K562 (cell line): ENCODE data around the gene SH3BGRL3. TPM values are rescaled to one million over a fixed set of nuclear protein-coding genes. Genes with fewer than 3 reads are reported as not detected.

Experiments used
- ADNP ChIP-seq: fragments of 200-800 bp; sonication (Bioruptor generic); IDR thresholded peaks from 2 replicates; pipeline ENCODE4 v1.6.1; 2016; ENCODE audit warnings: missing genetic modification characterization, missing compliant biosample characterization
- BCOR ChIP-seq: fragments of 450-650 bp; IDR thresholded peaks from 2 replicates; pipeline ENCODE4 v1.6.1; 2016
- CBX8 ChIP-seq: fragments of 200-600 bp; sonication (generic); IDR thresholded peaks from 2 replicates; pipeline ENCODE4 v1.6.1; 2012; ENCODE audit warnings: borderline replicate concordance, mixed run types, low read depth, mild to moderate bottlenecking, moderate library complexity, mixed read lengths, low read length, control low read depth, inconsistent platforms; ENCODE audit not compliant: poor library complexity, severe bottlenecking; ENCODE audit errors: extremely low read depth
- ETV5 ChIP-seq: sonication (generic); formaldehyde crosslinking; IDR thresholded peaks from 2 replicates; pipeline ENCODE4 v1.4.0; 2020; ENCODE audit warnings: low read depth, mild to moderate bottlenecking, missing genetic modification reagents
- FOSL1 ChIP-seq: fragments of 200-800 bp; sonication (Bioruptor generic); conservative IDR thresholded peaks from 2 replicates; pipeline ENCODE4 v1.6.1; 2016; ENCODE audit warnings: missing genetic modification characterization, missing compliant biosample characterization
- HSF4 ChIP-seq: fragments of 250-450 bp; sonication (Bioruptor Pico); IDR thresholded peaks from 2 replicates; pipeline ENCODE4 v2.1.2; 2022; ENCODE audit warnings: mild to moderate bottlenecking, moderate library complexity, borderline replicate concordance
- MECOM ChIP-seq: fragments of 250-450 bp; sonication (Bioruptor Pico); IDR thresholded peaks from 2 replicates; pipeline ENCODE4 v1.8.0; 2022; ENCODE audit warnings: inconsistent platforms
- MEIS2 ChIP-seq: fragments of 450-650 bp; IDR thresholded peaks from 2 replicates; pipeline ENCODE4 v1.6.1; 2014; ENCODE audit warnings: mild to moderate bottlenecking; ENCODE audit not compliant: partially characterized antibody
- SFPQ ChIP-seq: fragments of 200-400 bp; formaldehyde crosslinking; IDR thresholded peaks from 2 replicates; pipeline ENCODE4 v1.6.1; 2017; ENCODE audit warnings: mild to moderate bottlenecking, low read depth, low read length, moderate library complexity
- SMAD3 ChIP-seq: fragments of 450-650 bp; formaldehyde crosslinking; conservative IDR thresholded peaks from 2 replicates; pipeline ENCODE4 v1.4.0; 2020; ENCODE audit warnings: mild to moderate bottlenecking
- SMARCA5 ChIP-seq: fragments of 450-650 bp; IDR thresholded peaks from 2 replicates; pipeline ENCODE4 v1.6.1; 2016
- SRSF1 ChIP-seq: fragments of 200-400 bp; formaldehyde crosslinking; IDR thresholded peaks from 2 replicates; pipeline ENCODE4 v1.6.1; 2017; ENCODE audit warnings: mild to moderate bottlenecking, low read depth, low read length, moderate library complexity
- TCF3 ChIP-seq: sonication (generic); formaldehyde crosslinking; IDR thresholded peaks from 2 replicates; pipeline ENCODE4 v1.4.0; 2020; ENCODE audit warnings: mild to moderate bottlenecking, missing genetic modification reagents
- THAP12 ChIP-seq: fragments of 250-450 bp; sonication (Bioruptor Pico); IDR thresholded peaks from 2 replicates; pipeline ENCODE4 v1.9.0; 2021; ENCODE audit warnings: mild to moderate bottlenecking, inconsistent platforms
- TOE1 ChIP-seq, 2 experiments: fragments of 450-650 bp in 1 of 2; sonication (generic) in 1 of 2; formaldehyde crosslinking in 1 of 2; IDR thresholded peaks; 2 replicates each; pipeline versions ENCODE4 v1.7.1 to v1.8.0; 2016 to 2022; ENCODE audit warnings: borderline replicate concordance in 2 of 2, mild to moderate bottlenecking in 2 of 2, antibody characterized with exemption in 1 of 2, inconsistent platforms in 1 of 2, low read depth in 1 of 2, missing genetic modification reagents in 1 of 2, moderate library complexity in 1 of 2
- ZBTB17 ChIP-seq: fragments of 450-650 bp; formaldehyde crosslinking; IDR thresholded peaks from 2 replicates; pipeline ENCODE4 v1.4.0; 2020; ENCODE audit warnings: mild to moderate bottlenecking
- ZNF3 ChIP-seq: fragments of 250-450 bp; sonication (Bioruptor Pico); IDR thresholded peaks from 2 replicates; pipeline ENCODE4 v1.5.0; 2021; ENCODE audit warnings: mild to moderate bottlenecking, moderate library complexity
- ZNF449 ChIP-seq: fragments of 250-450 bp; sonication (Bioruptor Pico); IDR thresholded peaks from 2 replicates; pipeline ENCODE4 v1.8.0; 2022; ENCODE audit warnings: moderate library complexity, mild to moderate bottlenecking, inconsistent platforms
- ZNF639 ChIP-seq, 2 experiments: fragments of 200-800 bp in 1 of 2; sonication (Bioruptor generic) in 1 of 2; sonication (generic) in 1 of 2; formaldehyde crosslinking in 1 of 2; IDR thresholded peaks in 1 of 2; conservative IDR thresholded peaks in 1 of 2; 2 replicates each; pipeline versions ENCODE4 v1.5.0 to v1.6.1; 2016 to 2020; ENCODE audit warnings: missing compliant biosample characterization in 1 of 2, missing genetic modification characterization in 1 of 2, missing genetic modification reagents in 1 of 2
- polyA plus RNA-seq, 8 experiments: library from polyadenylated mRNA; depleted of rRNA in 4 of 8; stranded (reverse) in 5 of 8; unstranded in 3 of 8; fragments of >200 nt; fragmentation: Nextera tagmentation in 2 of 8; fragmentation: Illumina TruSeq in 1 of 8; extraction: Ambion mirVana in 2 of 8; extraction: Trizol in 1 of 8; gene quantifications; 2 replicates each; pipeline versions ENCODE4 v1.2.1 to v1.2.3, GENCODE V29; 2011 to 2014; ENCODE audit warnings: inconsistent platforms in 1 of 8, missing spikeins in 1 of 8
- total RNA-seq, 7 experiments: library from RNA; depleted of rRNA in 6 of 7; stranded (reverse); fragments of >200 nt in 6 of 7; fragmentation: Illumina TruSeq in 2 of 7; extraction: Trizol in 2 of 7; gene quantifications; 2 replicates each; pipeline versions ENCODE4 v1.2.1 to v1.2.3, GENCODE V29; 2011 to 2021; ENCODE audit warnings: low replicate concordance in 1 of 7

SH3BGRL3 gene
- total and polyA plus RNA-seq, 9 of the 15 experiments (the other 6 are each of a cell fraction or from before 2014, with no cell fraction given): 30.3 to 140 (median 54.2) TPM

GRCh38 chr1:26288311-26288941, 8.5 kb downstream of the SH3BGRL3 start (continued):
- no peak for TF ChIP-seq CBX8
- 0 out of 4 replicates have a peak, but pooled peaks of 1 of the 2 experiments have one; percentile 28 for TF ChIP-seq ZNF639 (CRISPR knock-in tag; conservative IDR thresholded peaks at IDR 0.05 in 1 of 2, IDR thresholded peaks at IDR 0.05 in 1 of 2)
- peak; percentile 78; the same call in 1 of the 2 replicates for TF ChIP-seq SMARCA5
- TF ChIP-seq ZNF3 (CRISPR knock-in tag): no peak
- TF ChIP-seq MEIS2: peak; percentile 38
- TF ChIP-seq ETV5: peak; percentile 59; the same call in 1 of the 2 replicates
- no peak for TF ChIP-seq HSF4 (CRISPR knock-in tag)
- no peak for TF ChIP-seq ADNP (tag)
- no peak; the same call in 1 of the 2 replicates for TF ChIP-seq ZNF449 (CRISPR knock-in tag)
- TF ChIP-seq FOSL1 (tag): peak; percentile 79
- TF ChIP-seq SRSF1: no peak
- TF ChIP-seq TCF3 (CRISPR knock-in tag): peak; percentile 24
- TF ChIP-seq TOE1 (IDR thresholded peaks at IDR 0.05; ENCODE audit: borderline replicate concordance): no peak
- 0 out of 2 replicates have a peak, but pooled peaks have one; percentile 43 for TF ChIP-seq TOE1 (CRISPR knock-in tag; IDR thresholded peaks at IDR 0.05; ENCODE audit: borderline replicate concordance, low read depth)
- TF ChIP-seq BCOR: peak; percentile 89
- TF ChIP-seq ZBTB17: peak; percentile 47; the same call in 1 of the 2 replicates
- 0 out of 2 replicates have a peak, but pooled peaks have one; percentile 16 for TF ChIP-seq THAP12
- 0 out of 2 replicates have a peak, but pooled peaks have one; percentile 29 for TF ChIP-seq SMAD3
- no peak for TF ChIP-seq MECOM (CRISPR knock-in tag)
- TF ChIP-seq SFPQ: no peak
